Measurements from ENCODE around the gene MARCHF10. TPM values are rescaled to one million over a fixed set of nuclear protein-coding genes. Genes with fewer than 3 reads are reported as not detected.

MARCHF10 gene
- not detected in 2 replicates for total RNA-seq (2014; rRNA removed)
- percentile 10 among the genes with signal in this experiment for Bru-seq, nascent RNA
- percentile 9 among the genes with signal in this experiment for BruChase-seq, experiment 1, labeled RNA remaining after a 6-hour chase
- BruChase-seq, experiment 2, labeled RNA remaining after a 2-hour chase, result percentile 6 among the genes with signal in this experiment
- long read RNA-seq, partial matches to known transcripts, result 0 of 1 reads
- long read RNA-seq, other reads (novel, unspliced or antisense), result 1 of 1 reads

DNA sequence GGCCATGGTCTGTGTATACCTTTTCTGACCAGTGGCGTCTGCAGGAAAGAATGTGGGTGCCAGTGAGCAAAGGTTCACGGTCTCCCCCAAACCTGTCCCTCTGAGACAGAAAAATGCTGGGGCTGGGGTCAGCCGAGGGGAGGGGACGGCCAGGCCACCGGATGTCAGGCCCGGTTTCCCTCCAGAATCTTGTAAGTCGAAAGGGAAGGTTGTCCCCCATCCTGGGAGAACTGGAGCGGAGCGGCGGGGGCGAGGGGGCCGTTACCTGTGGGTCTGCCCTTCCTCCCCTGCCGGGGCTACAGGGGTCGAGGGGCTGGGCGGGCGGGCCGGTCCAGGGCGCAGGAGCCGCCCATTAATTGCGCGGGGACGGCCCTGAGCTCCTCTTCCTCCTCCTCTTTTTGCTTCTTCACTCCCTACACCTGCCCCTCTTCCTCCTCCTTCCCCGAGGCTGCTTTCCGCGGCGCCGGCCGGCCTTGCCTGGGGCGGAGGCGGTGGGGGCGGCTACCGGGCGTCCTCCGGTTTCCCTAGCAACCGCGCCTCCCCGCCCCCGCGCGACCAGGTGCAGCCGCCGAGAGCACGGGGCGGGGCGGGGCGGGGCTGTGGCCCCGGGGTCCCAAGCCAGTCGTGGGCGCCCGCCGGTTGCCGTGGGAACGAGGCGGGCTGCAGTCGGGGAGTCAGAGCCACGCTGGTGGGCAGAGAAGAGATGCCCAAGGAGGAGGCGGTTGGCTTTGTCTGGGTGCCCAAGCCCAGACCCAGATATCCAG, at the start of gene MARCHF10:
TSS of gene MARCHF10 (minus strand) at position 503 of the 764 bp plus-strand sequence. CDS start 6,579 bp downstream, outside the sequence.
- intact Hi-C loops (cut with micrococcal nuclease), result no loop called here
- DNase-seq (peak; percentile 53), ATAC-seq (peak; percentile 76)
- no peaks in the 10 kb centered on the region for H4K20me1 ChIP-seq (ENCODE audit: low read length)
- no peaks in the 10 kb centered on the region for H3F3A ChIP-seq (ENCODE audit: low read length, unreplicated experiment)
- peak within 1 kb of the TSS; percentile 55 for H3K4me3 ChIP-seq (ENCODE audit: low read length)
- TF ChIP-seq EZH2 (IDR thresholded peaks at IDR 0.05; ENCODE audit: low read length, unreplicated experiment), result no peak
- H3K27me3 ChIP-seq (ENCODE audit: low read length), result no peaks in the 10 kb centered on the region
- peaks cover 7% of the 10 kb centered on the region for H3K4me1 ChIP-seq (ENCODE audit: insufficient read depth, low read length)
- no peak within 1 kb of the TSS for H3K9ac ChIP-seq (ENCODE audit: low read length)
- H3K79me2 ChIP-seq (ENCODE audit: low read length), result no peaks in the 10 kb centered on the region
- CTCF ChIA-PET, result no interaction called here
- no peaks in the 10 kb centered on the region for H3K9me2 ChIP-seq (replicated peaks; ENCODE audit: low read length)
- H2AFZ ChIP-seq (ENCODE audit: low read length), result peak within 1 kb of the TSS; percentile 71
- no peaks in the 10 kb centered on the region for H3K9me3 ChIP-seq (ENCODE audit: low read length)
- BruUV-seq (replicated peaks), result no TSS peak
- H3K4me2 ChIP-seq (ENCODE audit: low read length), result peak within 1 kb of the TSS; percentile 70
- H3K36me3 ChIP-seq (ENCODE audit: low read depth, low read length), result no peaks in the 10 kb centered on the region
- POLR2A ChIA-PET (ENCODE audit: unreplicated experiment), result no interaction called here
- H3K27ac ChIP-seq (ENCODE audit: low read length), result no peak within 1 kb of the TSS

- Histone ChIP-seq H2AFZ (ENCODE audit: low read length) (no peak overlapping the region), H3K4me1 (ENCODE audit: insufficient read depth, low read length) (peaks cover 35% of the 10 kb centered on the region), H3K27ac (ENCODE audit: low read length) (no peak overlapping the region), H3K9me3 (ENCODE audit: low read length) (no peaks in the 10 kb centered on the region), H3K4me3 (ENCODE audit: low read length) (no peak overlapping the region), H3K79me2 (ENCODE audit: low read length) (no peaks in the 10 kb centered on the region), H4K20me1 (ENCODE audit: low read length) (no peaks in the 10 kb centered on the region), H3F3A (ENCODE audit: low read length, unreplicated experiment) (no peaks in the 10 kb centered on the region), H3K27me3 (ENCODE audit: low read length) (no peaks in the 10 kb centered on the region), H3K9ac (ENCODE audit: low read length) (no peak overlapping the region), H3K9me2 (replicated peaks; ENCODE audit: low read length) (no peaks in the 10 kb centered on the region), H3K36me3 (ENCODE audit: low read depth, low read length) (no peaks in the 10 kb centered on the region), H3K4me2 (ENCODE audit: low read length) (no peak overlapping the region)
- no TSS peak for BruUV-seq (replicated peaks)
- intact Hi-C loops (cut with micrococcal nuclease), result no loop called here
- ChIA-PET POLR2A (ENCODE audit: unreplicated experiment) (no interaction called here), CTCF (no interaction called here)
- DNase-seq (no peak), ATAC-seq (no peak)
- TF ChIP-seq, protein P1, sequence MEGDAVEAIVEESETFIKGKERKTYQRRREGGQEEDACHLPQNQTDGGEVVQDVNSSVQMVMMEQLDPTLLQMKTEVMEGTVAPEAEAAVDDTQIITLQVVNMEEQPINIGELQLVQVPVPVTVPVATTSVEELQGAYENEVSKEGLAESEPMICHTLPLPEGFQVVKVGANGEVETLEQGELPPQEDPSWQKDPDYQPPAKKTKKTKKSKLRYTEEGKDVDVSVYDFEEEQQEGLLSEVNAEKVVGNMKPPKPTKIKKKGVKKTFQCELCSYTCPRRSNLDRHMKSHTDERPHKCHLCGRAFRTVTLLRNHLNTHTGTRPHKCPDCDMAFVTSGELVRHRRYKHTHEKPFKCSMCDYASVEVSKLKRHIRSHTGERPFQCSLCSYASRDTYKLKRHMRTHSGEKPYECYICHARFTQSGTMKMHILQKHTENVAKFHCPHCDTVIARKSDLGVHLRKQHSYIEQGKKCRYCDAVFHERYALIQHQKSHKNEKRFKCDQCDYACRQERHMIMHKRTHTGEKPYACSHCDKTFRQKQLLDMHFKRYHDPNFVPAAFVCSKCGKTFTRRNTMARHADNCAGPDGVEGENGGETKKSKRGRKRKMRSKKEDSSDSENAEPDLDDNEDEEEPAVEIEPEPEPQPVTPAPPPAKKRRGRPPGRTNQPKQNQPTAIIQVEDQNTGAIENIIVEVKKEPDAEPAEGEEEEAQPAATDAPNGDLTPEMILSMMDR (conservative IDR thresholded peaks at IDR 0.05; ENCODE audit: low read depth, low read length), result no peak
- no peak for TF ChIP-seq EZH2 (IDR thresholded peaks at IDR 0.05; ENCODE audit: low read length, unreplicated experiment)
- no peak for TF ChIP-seq EZH2phosphoT487 (IDR thresholded peaks at IDR 0.05; ENCODE audit: borderline replicate concordance, low read length)
Observed at GRCh38 chr17:62857526-62857925, 49.4 kb upstream of the MARCHF10 start.

GRCh38 chr17:62856594-62856993, 48.5 kb upstream of the MARCHF10 start:
- no peaks in the 10 kb centered on the region for H4K20me1 ChIP-seq (ENCODE audit: low read length)
- ATAC-seq, result no peak
- no peaks in the 10 kb centered on the region for H3K9me3 ChIP-seq (ENCODE audit: low read length)
- no peak overlapping the region for H3K4me2 ChIP-seq (ENCODE audit: low read length)
- H3K27ac ChIP-seq (ENCODE audit: low read length), result no peak overlapping the region
- DNase-seq, result no peak
- H3K4me3 ChIP-seq (ENCODE audit: low read length), result no peak overlapping the region
- H3F3A ChIP-seq (ENCODE audit: low read length, unreplicated experiment), result no peaks in the 10 kb centered on the region
- no peaks in the 10 kb centered on the region for H3K79me2 ChIP-seq (ENCODE audit: low read length)
- no peak overlapping the region for H2AFZ ChIP-seq (ENCODE audit: low read length)
- ChIA-PET POLR2A (ENCODE audit: unreplicated experiment) (no interaction called here), CTCF (no interaction called here)
- no TSS peak for BruUV-seq (replicated peaks)
- peaks cover 28% of the 10 kb centered on the region for H3K4me1 ChIP-seq (ENCODE audit: insufficient read depth, low read length)
- TF ChIP-seq EZH2phosphoT487 (IDR thresholded peaks at IDR 0.05; ENCODE audit: borderline replicate concordance, low read length) (no peak), EZH2 (IDR thresholded peaks at IDR 0.05; ENCODE audit: low read length, unreplicated experiment) (no peak)
- TF ChIP-seq, protein P1 (conservative IDR thresholded peaks at IDR 0.05; ENCODE audit: low read depth, low read length), result no peak
- no peaks in the 10 kb centered on the region for H3K27me3 ChIP-seq (ENCODE audit: low read length)
- no peak overlapping the region for H3K9ac ChIP-seq (ENCODE audit: low read length)
- H3K9me2 ChIP-seq (replicated peaks; ENCODE audit: low read length), result no peaks in the 10 kb centered on the region
- intact Hi-C loops (cut with micrococcal nuclease), result no loop called here
- H3K36me3 ChIP-seq (ENCODE audit: low read depth, low read length), result no peaks in the 10 kb centered on the region

Measured in PC-3 (cell line).